SU-DHL-6 (cell line): ENCODE measurements around the gene HSPH1.

ENCODE experiments used
- H2AFZ ChIP-seq: fragments of 200-600 bp; sonication (generic); 2 replicates; pipeline ENCODE4 v1.6.1; 2014; ENCODE audit warnings: low read depth, mild to moderate bottlenecking, moderate library complexity, mixed read lengths, antibody characterized with exemption, low read length; ENCODE audit not compliant: severe bottlenecking
- H3F3A ChIP-seq: fragments of 200-600 bp; shearing (Covaris generic); 2 replicates; pipeline ENCODE4 v1.6.0; 2016; ENCODE audit warnings: antibody characterized with exemption, mild to moderate bottlenecking; ENCODE audit not compliant: insufficient read depth
- H3K27ac ChIP-seq: fragments of 200-600 bp; sonication (generic); 2 replicates; pipeline ENCODE4 v1.5.1; 2016; ENCODE audit warnings: low read depth, mild to moderate bottlenecking, low read length, moderate library complexity, mixed read lengths
- H3K27me3 ChIP-seq: fragments of 200-600 bp; sonication (generic), shearing (Covaris generic); 2 replicates; pipeline ENCODE4 v1.6.0; 2014; ENCODE audit warnings: mild to moderate bottlenecking, low read length
- H3K36me3 ChIP-seq: fragments of 200-600 bp; sonication (generic); 2 replicates; pipeline ENCODE4 v1.6.1; 2014; ENCODE audit warnings: mild to moderate bottlenecking, low read length, mixed read lengths
- H3K4me2 ChIP-seq: fragments of 300-600, 200-600 bp; shearing (Covaris generic), sonication (generic); 2 replicates; pipeline ENCODE4 v1.6.0; 2014; ENCODE audit warnings: low read length, low read depth, mild to moderate bottlenecking; ENCODE audit not compliant: poor library complexity, severe bottlenecking
- H3K4me3 ChIP-seq: fragments of 200-600 bp; sonication (generic); 2 replicates; pipeline ENCODE4 v1.5.1; 2014; ENCODE audit warnings: antibody characterized with exemption, low read length, mild to moderate bottlenecking, mixed read lengths; ENCODE audit not compliant: insufficient read depth, poor library complexity, severe bottlenecking
- H3K79me2 ChIP-seq: fragments of 200-600 bp; sonication (generic); 2 replicates; pipeline ENCODE4 v1.6.1; 2014; ENCODE audit warnings: mild to moderate bottlenecking, low read length, moderate library complexity; ENCODE audit not compliant: insufficient read depth
- H3K9ac ChIP-seq: fragments of 200-600 bp; sonication (generic); 2 replicates; pipeline ENCODE4 v1.7.0; 2014; ENCODE audit warnings: mild to moderate bottlenecking, low read length
- H3K9me2 ChIP-seq: fragments of 200-600 bp; sonication (generic); replicated peaks from 2 replicates; pipeline ENCODE4 v1.6.1; 2014; ENCODE audit warnings: low read length; ENCODE audit not compliant: insufficient read depth
- H3K9me3 ChIP-seq: fragments of 200-600 bp; sonication (generic); 2 replicates; pipeline ENCODE4 v1.6.1; 2014; ENCODE audit warnings: low read length, mixed read lengths; ENCODE audit not compliant: insufficient read depth
- H4K20me1 ChIP-seq: fragments of 200-600 bp; sonication (generic); 2 replicates; pipeline ENCODE4 v1.6.1; 2014; ENCODE audit warnings: low read depth, mild to moderate bottlenecking, antibody characterized with exemption, low read length, moderate library complexity, mixed read lengths
- EZH2phosphoT487 ChIP-seq: fragments of 200-600 bp; sonication (generic), shearing (Covaris generic); conservative IDR thresholded peaks from 2 replicates; pipeline ENCODE4 v1.6.1; 2018; ENCODE audit warnings: mild to moderate bottlenecking, antibody characterized with exemption, low read length, moderate library complexity, mixed read lengths
- TF ChIP-seq, protein P1 (sequence below): fragments of 200-600 bp; sonication (generic); IDR thresholded peaks from one replicate; pipeline ENCODE4 v1.5.1; 2017; ENCODE audit warnings: antibody characterized with exemption, mild to moderate bottlenecking, low read length, moderate library complexity; ENCODE audit not compliant: insufficient read depth, poor library complexity, severe bottlenecking

HSPH1 gene

GRCh38 chr13:31129419-31129818, 32.3 kb downstream of the HSPH1 start:
- H2AFZ ChIP-seq = no peak overlapping the region
- no peak overlapping the region for H3K27ac ChIP-seq
- H4K20me1 ChIP-seq = no peaks in the 10 kb centered on the region
- no peaks in the 10 kb centered on the region for H3K36me3 ChIP-seq
- H3K9ac ChIP-seq = no peak overlapping the region
- TF ChIP-seq, protein P1, sequence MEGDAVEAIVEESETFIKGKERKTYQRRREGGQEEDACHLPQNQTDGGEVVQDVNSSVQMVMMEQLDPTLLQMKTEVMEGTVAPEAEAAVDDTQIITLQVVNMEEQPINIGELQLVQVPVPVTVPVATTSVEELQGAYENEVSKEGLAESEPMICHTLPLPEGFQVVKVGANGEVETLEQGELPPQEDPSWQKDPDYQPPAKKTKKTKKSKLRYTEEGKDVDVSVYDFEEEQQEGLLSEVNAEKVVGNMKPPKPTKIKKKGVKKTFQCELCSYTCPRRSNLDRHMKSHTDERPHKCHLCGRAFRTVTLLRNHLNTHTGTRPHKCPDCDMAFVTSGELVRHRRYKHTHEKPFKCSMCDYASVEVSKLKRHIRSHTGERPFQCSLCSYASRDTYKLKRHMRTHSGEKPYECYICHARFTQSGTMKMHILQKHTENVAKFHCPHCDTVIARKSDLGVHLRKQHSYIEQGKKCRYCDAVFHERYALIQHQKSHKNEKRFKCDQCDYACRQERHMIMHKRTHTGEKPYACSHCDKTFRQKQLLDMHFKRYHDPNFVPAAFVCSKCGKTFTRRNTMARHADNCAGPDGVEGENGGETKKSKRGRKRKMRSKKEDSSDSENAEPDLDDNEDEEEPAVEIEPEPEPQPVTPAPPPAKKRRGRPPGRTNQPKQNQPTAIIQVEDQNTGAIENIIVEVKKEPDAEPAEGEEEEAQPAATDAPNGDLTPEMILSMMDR = no peak
- TF ChIP-seq EZH2phosphoT487 = no peak
- no peak overlapping the region for H3K4me2 ChIP-seq
- no peaks in the 10 kb centered on the region for H3K9me3 ChIP-seq
- H3K27me3 ChIP-seq = no peaks in the 10 kb centered on the region
- no peaks in the 10 kb centered on the region for H3K9me2 ChIP-seq
- no peak overlapping the region for H3K4me3 ChIP-seq
- no peaks in the 10 kb centered on the region for H3K79me2 ChIP-seq
- H3F3A ChIP-seq = no peaks in the 10 kb centered on the region

DNA sequence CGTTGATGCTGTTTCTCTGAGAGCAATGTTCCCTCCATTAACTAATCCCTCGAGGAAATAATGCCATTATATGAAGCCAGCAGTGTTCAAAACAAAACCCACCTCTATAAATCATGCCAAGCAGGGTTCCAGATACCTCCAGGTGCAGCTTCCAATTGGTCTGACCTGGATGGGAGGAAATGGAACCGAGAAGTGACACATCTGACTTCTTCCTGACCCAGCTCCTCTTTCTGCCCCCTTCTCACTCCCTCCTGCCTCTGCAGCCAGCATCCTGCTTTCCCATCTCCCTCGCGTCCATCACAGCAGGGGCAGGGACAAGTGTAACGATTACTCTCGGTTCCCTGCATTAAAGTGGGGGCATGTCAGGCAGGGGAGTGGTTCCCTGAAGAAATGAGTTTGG, 37.5 kb downstream of the HSPH1 start:
- Histone ChIP-seq H3K4me3 (no peak overlapping the region), H3F3A (no peaks in the 10 kb centered on the region), H3K9ac (no peak overlapping the region), H3K79me2 (no peaks in the 10 kb centered on the region), H2AFZ (no peak overlapping the region), H3K9me3 (no peaks in the 10 kb centered on the region), H3K36me3 (no peaks in the 10 kb centered on the region), H3K27me3 (no peaks in the 10 kb centered on the region), H3K4me2 (no peak overlapping the region), H4K20me1 (no peaks in the 10 kb centered on the region), H3K27ac (no peak overlapping the region), H3K9me2 (no peaks in the 10 kb centered on the region)
- no peak for TF ChIP-seq EZH2phosphoT487
- TF ChIP-seq, protein P1 = no peak

GRCh38 chr13:31122544-31123260, 39.0 kb downstream of the HSPH1 start:
- H3K9ac ChIP-seq = no peak overlapping the region
- no peaks in the 10 kb centered on the region for H3K36me3 ChIP-seq
- H3K27ac ChIP-seq = no peak overlapping the region
- no peaks in the 10 kb centered on the region for H3K27me3 ChIP-seq
- H3F3A ChIP-seq = no peaks in the 10 kb centered on the region
- H3K79me2 ChIP-seq = no peaks in the 10 kb centered on the region
- no peaks in the 10 kb centered on the region for H4K20me1 ChIP-seq
- no peak for TF ChIP-seq EZH2phosphoT487
- TF ChIP-seq, protein P1 = no peak
- H3K4me3 ChIP-seq = no peak overlapping the region
- H3K9me3 ChIP-seq = no peaks in the 10 kb centered on the region
- H3K4me2 ChIP-seq = no peak overlapping the region
- H3K9me2 ChIP-seq = no peaks in the 10 kb centered on the region
- H2AFZ ChIP-seq = no peak overlapping the region
